ENCODE measurements around the gene LAGE3. TPM values are rescaled to one million over a fixed set of nuclear protein-coding genes. Genes with fewer than 3 reads are reported as not detected.

The LAGE3 gene, protein sequence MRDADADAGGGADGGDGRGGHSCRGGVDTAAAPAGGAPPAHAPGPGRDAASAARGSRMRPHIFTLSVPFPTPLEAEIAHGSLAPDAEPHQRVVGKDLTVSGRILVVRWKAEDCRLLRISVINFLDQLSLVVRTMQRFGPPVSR
- total RNA-seq: 10 to 100 TPM in 3 of 4 donors, 1 to 10 TPM in 1; 5.7 to 17.0 (median 14.9) TPM

DNA sequence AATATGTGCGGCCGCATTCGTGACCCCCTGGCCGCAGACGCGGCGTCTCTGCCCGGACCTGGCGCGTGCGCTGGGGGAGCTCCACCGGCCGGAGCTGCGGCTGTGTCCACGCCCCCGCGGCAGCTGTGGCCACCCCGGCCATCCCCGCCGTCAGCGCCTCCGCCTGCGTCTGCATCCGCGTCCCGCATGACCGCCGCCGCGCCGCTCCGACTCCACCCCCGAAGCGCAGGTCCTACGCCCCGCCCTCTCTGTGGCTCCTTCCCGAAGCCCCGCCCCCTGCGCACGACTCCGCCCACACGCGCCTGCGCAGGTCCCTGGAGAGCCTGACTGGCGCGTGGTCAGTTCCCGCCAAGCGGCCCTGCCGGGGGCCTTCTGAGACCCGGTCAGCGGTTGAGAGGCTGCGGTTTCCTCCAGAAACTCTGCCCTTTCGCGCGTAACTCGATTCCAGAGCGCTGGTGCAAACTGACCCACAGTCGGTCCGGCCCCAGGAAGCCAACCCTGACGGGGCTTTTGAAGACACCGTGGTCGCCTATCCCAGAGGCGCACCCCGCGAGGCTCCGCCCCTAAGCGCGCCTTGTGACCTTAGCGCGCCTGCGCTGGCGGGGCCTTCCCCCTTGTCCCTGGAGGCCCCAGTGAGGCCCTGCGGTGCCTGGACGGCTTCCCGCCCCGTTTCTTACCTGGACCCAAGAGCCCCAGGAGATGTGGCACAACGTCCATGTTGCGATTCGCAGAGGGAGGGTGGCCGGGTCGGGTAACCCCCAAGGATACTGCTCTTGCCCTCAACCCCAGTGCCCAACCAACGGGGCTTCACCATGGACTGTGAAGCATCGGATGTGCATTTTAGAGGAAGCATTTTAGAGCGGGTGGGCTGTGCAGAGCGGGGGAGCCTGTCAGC, at the start of gene LAGE3:
TSS of gene LAGE3 (minus strand) at position 554 of the 895 bp plus-strand sequence. CDS start at position 188, 366 bp downstream.
- TF ChIP-seq, protein P1, sequence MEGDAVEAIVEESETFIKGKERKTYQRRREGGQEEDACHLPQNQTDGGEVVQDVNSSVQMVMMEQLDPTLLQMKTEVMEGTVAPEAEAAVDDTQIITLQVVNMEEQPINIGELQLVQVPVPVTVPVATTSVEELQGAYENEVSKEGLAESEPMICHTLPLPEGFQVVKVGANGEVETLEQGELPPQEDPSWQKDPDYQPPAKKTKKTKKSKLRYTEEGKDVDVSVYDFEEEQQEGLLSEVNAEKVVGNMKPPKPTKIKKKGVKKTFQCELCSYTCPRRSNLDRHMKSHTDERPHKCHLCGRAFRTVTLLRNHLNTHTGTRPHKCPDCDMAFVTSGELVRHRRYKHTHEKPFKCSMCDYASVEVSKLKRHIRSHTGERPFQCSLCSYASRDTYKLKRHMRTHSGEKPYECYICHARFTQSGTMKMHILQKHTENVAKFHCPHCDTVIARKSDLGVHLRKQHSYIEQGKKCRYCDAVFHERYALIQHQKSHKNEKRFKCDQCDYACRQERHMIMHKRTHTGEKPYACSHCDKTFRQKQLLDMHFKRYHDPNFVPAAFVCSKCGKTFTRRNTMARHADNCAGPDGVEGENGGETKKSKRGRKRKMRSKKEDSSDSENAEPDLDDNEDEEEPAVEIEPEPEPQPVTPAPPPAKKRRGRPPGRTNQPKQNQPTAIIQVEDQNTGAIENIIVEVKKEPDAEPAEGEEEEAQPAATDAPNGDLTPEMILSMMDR (IDR thresholded peaks at IDR 0.05; ENCODE audit: low read depth): no peak

DNA sequence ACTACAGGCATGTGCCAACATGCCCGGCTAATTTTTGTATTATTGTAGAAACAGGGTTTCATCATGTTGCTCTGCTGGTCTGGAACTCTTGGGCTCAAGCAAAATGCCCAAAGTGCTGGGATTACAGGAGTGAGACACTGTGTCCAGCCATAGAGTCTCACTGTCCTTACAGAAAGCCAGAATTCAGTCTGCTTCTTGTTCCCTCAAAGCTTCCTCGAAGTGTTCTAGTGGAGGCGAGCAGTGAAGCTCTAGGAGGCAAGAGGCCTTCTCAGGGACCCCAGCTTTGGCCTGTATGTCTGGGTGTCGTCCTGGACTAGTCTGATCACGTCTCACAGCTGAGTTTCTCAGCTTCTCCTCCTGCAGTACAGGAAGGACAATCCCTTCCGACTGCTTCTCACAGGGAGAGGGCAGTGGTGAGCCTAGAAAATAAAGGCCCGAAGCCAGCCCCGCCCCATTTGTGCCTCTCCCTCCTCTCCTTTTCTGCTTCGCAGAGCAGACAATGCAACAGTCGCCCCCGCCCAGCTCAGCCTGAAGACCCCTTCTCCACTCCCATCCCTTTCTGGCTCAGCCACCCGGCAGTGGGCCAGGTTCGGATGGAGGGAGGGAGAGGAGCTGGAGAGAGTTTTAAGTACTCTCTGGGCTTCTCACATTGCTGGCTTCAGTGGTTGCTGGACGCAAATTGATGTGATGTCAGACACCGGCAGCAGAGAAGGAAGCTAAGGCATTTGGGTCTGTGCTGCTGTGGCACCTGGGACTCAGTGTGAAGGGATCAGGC, 48.0 kb upstream of the LAGE3 start:
- TF ChIP-seq, protein P1 (IDR thresholded peaks at IDR 0.05; ENCODE audit: low read depth): no peak

DNA sequence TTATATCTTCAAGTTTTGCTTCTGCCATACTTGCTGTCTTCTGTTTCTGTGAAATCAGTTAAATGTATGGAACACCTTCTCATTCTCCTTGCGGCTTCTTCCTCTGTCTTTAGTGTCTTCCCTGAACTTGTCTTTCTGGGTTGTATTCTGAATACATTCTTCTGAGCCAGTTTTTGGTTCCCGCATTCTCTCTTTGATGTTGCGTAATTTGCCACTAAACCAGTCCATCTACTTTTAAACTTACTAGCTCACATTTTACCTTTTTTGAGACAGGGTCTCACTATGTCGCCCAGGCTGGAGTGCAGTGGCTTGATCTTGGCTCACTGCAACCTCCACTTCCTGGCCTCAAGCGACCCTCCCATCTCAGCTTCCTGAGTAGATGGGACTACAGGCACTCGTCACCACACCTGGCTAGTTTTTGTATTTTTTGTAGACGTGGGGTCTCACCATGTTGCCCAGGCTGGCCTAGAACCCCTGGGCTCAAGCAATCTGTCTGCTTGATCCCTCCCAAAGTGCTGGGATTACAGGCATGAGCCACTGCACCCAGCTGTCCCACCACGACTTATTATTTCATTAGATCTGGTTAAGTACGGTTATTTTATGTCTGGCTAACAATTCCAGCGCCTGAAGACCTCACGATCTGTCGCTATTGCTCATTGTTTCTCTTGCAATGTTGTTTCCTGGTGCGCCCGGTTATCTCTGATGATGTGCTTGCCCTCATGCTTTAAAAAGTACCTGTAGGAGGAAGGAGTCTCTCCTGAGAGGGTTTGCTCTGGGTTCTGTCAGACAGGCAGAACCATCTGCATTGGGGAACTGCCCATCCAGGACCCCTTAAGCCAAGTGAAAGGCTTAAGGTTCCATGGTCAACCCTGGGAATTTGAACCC, 46.8 kb upstream of the LAGE3 start:
- TF ChIP-seq, protein P1 (IDR thresholded peaks at IDR 0.05; ENCODE audit: low read depth): no peak

DNA sequence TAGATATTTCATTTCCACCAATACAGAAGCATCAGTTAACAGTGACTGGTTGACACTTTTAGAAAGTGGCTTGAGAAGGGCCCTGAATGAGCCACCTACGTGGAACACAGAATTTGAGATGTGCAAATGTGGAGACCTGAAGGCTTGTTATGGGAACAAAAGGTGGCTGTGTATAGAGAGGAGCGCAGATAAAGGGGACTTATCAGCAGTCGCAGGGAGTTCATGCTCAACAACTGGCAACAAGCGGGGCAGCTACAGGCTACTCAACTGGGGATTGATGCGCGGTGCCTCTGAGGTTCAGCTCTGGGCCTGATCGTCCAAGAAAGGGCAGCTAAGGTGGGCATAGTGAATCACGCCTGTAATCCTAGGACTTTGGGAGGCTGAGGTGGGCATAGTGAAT, 40.3 kb upstream of the LAGE3 start:
- TF ChIP-seq, protein P1 (IDR thresholded peaks at IDR 0.05; ENCODE audit: low read depth): no peak

DNA sequence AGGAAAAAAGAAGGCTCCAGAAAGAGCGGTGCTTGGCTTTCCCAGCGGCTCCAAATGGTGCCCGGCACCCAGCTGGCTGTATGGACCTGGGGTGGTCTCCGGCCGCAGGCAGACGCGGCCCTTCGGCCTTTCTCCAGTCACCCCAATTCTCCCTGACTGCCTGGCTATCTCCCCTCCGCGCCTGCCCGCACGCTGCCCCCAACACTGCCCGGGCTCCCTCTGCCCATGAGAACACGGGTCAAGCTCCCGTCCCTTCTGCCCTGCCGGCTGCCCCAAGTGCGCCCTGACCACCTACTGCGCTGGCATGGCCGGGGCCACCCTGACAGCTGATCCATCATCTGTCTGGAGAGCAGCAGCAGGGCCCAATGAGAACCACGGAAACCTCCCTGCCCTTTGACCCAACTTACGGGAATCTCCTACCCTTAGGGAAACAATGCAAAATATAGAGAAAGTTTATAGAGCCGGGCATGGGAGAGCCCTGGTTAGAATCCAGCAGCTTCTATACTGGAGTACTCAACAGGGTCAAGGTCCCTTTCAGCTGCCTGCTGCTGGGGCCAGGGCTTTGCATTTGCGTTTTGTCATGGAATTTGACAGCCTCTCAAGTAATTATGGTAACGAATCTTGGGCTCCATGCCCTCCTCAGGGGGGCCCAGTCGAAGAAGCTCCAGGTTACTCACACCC, 38.2 kb upstream of the LAGE3 start:
- TF ChIP-seq, protein P1 (IDR thresholded peaks at IDR 0.05; ENCODE audit: low read depth): no peak

DNA sequence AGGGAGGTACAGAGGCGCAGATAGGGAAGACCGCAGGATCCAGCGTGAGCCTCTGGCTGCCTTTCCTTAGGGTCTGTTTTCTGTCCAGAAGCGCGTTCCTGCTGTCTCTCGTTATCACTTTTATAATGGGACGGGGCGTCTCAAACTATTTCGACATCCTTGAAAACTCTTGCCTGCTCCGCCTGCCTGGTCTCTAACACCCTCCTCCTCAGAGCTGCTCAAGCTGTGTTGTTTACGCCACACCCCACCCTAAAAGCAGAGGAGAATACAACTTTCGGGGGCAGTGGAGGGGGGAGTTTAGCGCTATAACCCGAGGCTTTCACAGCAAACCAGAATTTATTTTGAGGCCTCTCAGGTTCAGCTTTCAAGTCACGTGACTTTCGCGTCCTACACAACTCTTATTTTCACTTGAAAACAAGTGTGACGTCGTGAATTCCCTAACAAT, 37.6 kb upstream of the LAGE3 start:
- TF ChIP-seq, protein P1 (IDR thresholded peaks at IDR 0.05; ENCODE audit: low read depth): no peak
